RWPE2 (cell line): ENCODE data around the gene PCSK6.

Experiments
- ATAC-seq: fragments of 200-7000 bp; cut with Tn5 transposase; 3 replicates; pipeline ENCODE4 v1.9.1; 2021; ENCODE audit warnings: low read depth
- DNase-seq: peaks from one replicate; pipeline ENCODE4 v3.0.0-alpha.2; 2020; ENCODE audit warnings: low spot score
- H3K27ac ChIP-seq: fragments of 450-650 bp; 2 replicates; pipeline ENCODE4 v1.5.1; 2017; ENCODE audit warnings: mild to moderate bottlenecking; ENCODE audit not compliant: poor library complexity, severe bottlenecking
- H3K27me3 ChIP-seq: fragments of 250-450 bp; sonication (Bioruptor Pico); 2 replicates; pipeline ENCODE4 v1.5.1; 2021; ENCODE audit warnings: mild to moderate bottlenecking, moderate library complexity; ENCODE audit not compliant: insufficient read depth, poor library complexity, severe bottlenecking
- H3K36me3 ChIP-seq: fragments of 250-450 bp; sonication (Bioruptor Pico); 2 replicates; pipeline ENCODE4 v1.5.1; 2020; ENCODE audit warnings: low read depth, mild to moderate bottlenecking, moderate library complexity
- H3K4me1 ChIP-seq: fragments of 250-450 bp; sonication (Bioruptor Pico); 2 replicates; pipeline ENCODE4 v1.5.1; 2021; ENCODE audit warnings: mild to moderate bottlenecking, moderate library complexity; ENCODE audit not compliant: insufficient read depth, poor library complexity, severe bottlenecking
- H3K4me3 ChIP-seq: fragments of 250-450 bp; sonication (Bioruptor Pico); 2 replicates; pipeline ENCODE4 v1.5.1; 2021; ENCODE audit warnings: mild to moderate bottlenecking, moderate library complexity; ENCODE audit not compliant: severe bottlenecking
- H3K9me3 ChIP-seq: fragments of 250-450 bp; sonication (Bioruptor Pico); 2 replicates; pipeline ENCODE4 v1.5.1; 2021; ENCODE audit warnings: mild to moderate bottlenecking, moderate library complexity; ENCODE audit not compliant: severe bottlenecking
- CTCF ChIP-seq: fragments of 450-650 bp; IDR thresholded peaks from one replicate; pipeline ENCODE4 v1.5.1; 2017; ENCODE audit warnings: mild to moderate bottlenecking, moderate library complexity; ENCODE audit not compliant: poor library complexity, severe bottlenecking

Gene PCSK6

GRCh38 chr15:101371081-101371480, 118.4 kb downstream of the PCSK6 start:
- TF ChIP-seq CTCF = no peak
- Histone ChIP-seq H3K9me3 (no peaks in the 10 kb centered on the region), H3K27me3 (no peaks in the 10 kb centered on the region), H3K36me3 (no peaks in the 10 kb centered on the region), H3K4me1 (no peaks in the 10 kb centered on the region), H3K27ac (no peak overlapping the region), H3K4me3 (no peak overlapping the region)
- DNase-seq = no peak
- no peak for ATAC-seq

- DNase-seq (peak; percentile 65), ATAC-seq (no peak)
- Histone ChIP-seq H3K27ac (no peak overlapping the region), H3K9me3 (no peaks in the 10 kb centered on the region), H3K36me3 (no peaks in the 10 kb centered on the region), H3K27me3 (no peaks in the 10 kb centered on the region), H3K4me3 (no peak overlapping the region), H3K4me1 (no peaks in the 10 kb centered on the region)
- TF ChIP-seq CTCF = no peak
Observed at GRCh38 chr15:101370330-101371024, 119.0 kb downstream of the PCSK6 start.

- peak; percentile 45 for DNase-seq
- H3K36me3 ChIP-seq = no peaks in the 10 kb centered on the region
- no peak overlapping the region for H3K27ac ChIP-seq
- no peak for TF ChIP-seq CTCF
- no peak for ATAC-seq
- H3K9me3 ChIP-seq = no peaks in the 10 kb centered on the region
- no peaks in the 10 kb centered on the region for H3K4me1 ChIP-seq
- H3K4me3 ChIP-seq = no peak overlapping the region
- H3K27me3 ChIP-seq = no peaks in the 10 kb centered on the region
Observed at GRCh38 chr15:101369676-101370075, 119.8 kb downstream of the PCSK6 start.

GRCh38 chr15:101368861-101369642, 120.5 kb downstream of the PCSK6 start:
- Histone ChIP-seq H3K27me3 (no peaks in the 10 kb centered on the region), H3K36me3 (no peaks in the 10 kb centered on the region), H3K4me3 (no peak overlapping the region), H3K9me3 (no peaks in the 10 kb centered on the region), H3K27ac (no peak overlapping the region), H3K4me1 (no peaks in the 10 kb centered on the region)
- ATAC-seq (no peak), DNase-seq (peak; percentile 54)
- no peak for TF ChIP-seq CTCF
